Stimulated activated CD4-positive, alpha-beta T cell treated with anti-CD3 and anti-CD28 coated beads, Interleukin-15, amount 100 ng/mL, for 24 hours (primary cell): ENCODE data around the gene TWSG1.
A peak's percentile ranks its signal among the peaks of the same experiment; 100 is the strongest.
"Not testable (repeated sequence)": the region's sequence is repeated elsewhere in the genome, so short reads cannot be mapped to it uniquely, and the experiment has no call there.

Experiments used
- DNase-seq: peaks from one replicate; pipeline ENCODE4 v3.0.0-alpha.2; 2020

Gene TWSG1

GRCh38 chr18:9400197-9400596 lies 65.6 kb downstream of the TWSG1 start:
- DNase-seq: no peak

GRCh38 chr18:9401176-9401575 lies 66.6 kb downstream of the TWSG1 start:
- no peak for DNase-seq

- not testable (repeated sequence) for DNase-seq
Observed at GRCh38 chr18:9402358-9403007, 67.9 kb downstream of the TWSG1 start.

GRCh38 chr18:9403795-9404564 lies 69.4 kb downstream of the TWSG1 start:
- peak; percentile 6 for DNase-seq

- DNase-seq: peak; percentile 40
Observed at GRCh38 chr18:9404565-9405060, 70.0 kb downstream of the TWSG1 start.

- no peak for DNase-seq
Observed at GRCh38 chr18:9405130-9405529, 70.6 kb downstream of the TWSG1 start.

- no peak for DNase-seq
Observed at GRCh38 chr18:9405977-9406376, 71.4 kb downstream of the TWSG1 start.

GRCh38 chr18:9410515-9410914 lies 75.9 kb downstream of the TWSG1 start:
- no peak for DNase-seq

GRCh38 chr18:9413576-9413975 lies 79.0 kb downstream of the TWSG1 start:
- DNase-seq: no peak

GRCh38 chr18:9416563-9417072 lies 82.0 kb downstream of the TWSG1 start:
- DNase-seq: no peak

GRCh38 chr18:9417073-9417851 lies 82.7 kb downstream of the TWSG1 start:
- no peak for DNase-seq

- no peak for DNase-seq
Observed at GRCh38 chr18:9418047-9418690, 83.6 kb downstream of the TWSG1 start.

GRCh38 chr18:9419956-9420631 lies 85.5 kb downstream of the TWSG1 start:
- no peak for DNase-seq

GRCh38 chr18:9421096-9421900 lies 86.7 kb downstream of the TWSG1 start:
- no peak for DNase-seq

GRCh38 chr18:9421901-9422327 lies 87.3 kb downstream of the TWSG1 start:
- DNase-seq: no peak

- DNase-seq: no peak
Observed at GRCh38 chr18:9422816-9423519, 88.4 kb downstream of the TWSG1 start.

- not testable (repeated sequence) for DNase-seq
Observed at GRCh38 chr18:9423648-9424047, 89.1 kb downstream of the TWSG1 start.

GRCh38 chr18:9424235-9424634 lies 89.7 kb downstream of the TWSG1 start:
- not testable (repeated sequence) for DNase-seq

GRCh38 chr18:9426753-9427152 lies 92.2 kb downstream of the TWSG1 start:
- DNase-seq: no peak

- DNase-seq: no peak
Observed at GRCh38 chr18:9428301-9428706, 93.7 kb downstream of the TWSG1 start.
